ENCODE measurements around the gene DDX56.

DDX56 gene

GRCh38 chr7:44539669-44540506 is 33.8 kb downstream of the DDX56 start:
- Mint-ChIP-seq H3K36me3 (ENCODE audit: low read depth) (no peaks in the 10 kb centered on the region), H3K4me1 (ENCODE audit: low read depth) (no peaks in the 10 kb centered on the region), H3K4me3 (no peak overlapping the region), H3K27ac (no peak overlapping the region), H3K27me3 (ENCODE audit: low read depth) (no peaks in the 10 kb centered on the region), H3K9me3 (no peaks in the 10 kb centered on the region)

GRCh38 chr7:44538798-44539668 is 34.7 kb downstream of the DDX56 start:
- Mint-ChIP-seq H3K4me1 (ENCODE audit: low read depth) (no peaks in the 10 kb centered on the region), H3K27me3 (ENCODE audit: low read depth) (no peaks in the 10 kb centered on the region), H3K9me3 (no peaks in the 10 kb centered on the region), H3K36me3 (ENCODE audit: low read depth) (no peaks in the 10 kb centered on the region), H3K27ac (no peak overlapping the region), H3K4me3 (no peak overlapping the region)

GRCh38 chr7:44538093-44538797 is 35.5 kb downstream of the DDX56 start:
- no peak overlapping the region for H3K27ac Mint-ChIP-seq
- no peaks in the 10 kb centered on the region for H3K4me1 Mint-ChIP-seq (ENCODE audit: low read depth)
- H3K27me3 Mint-ChIP-seq (ENCODE audit: low read depth) = no peaks in the 10 kb centered on the region
- H3K4me3 Mint-ChIP-seq = no peak overlapping the region
- H3K36me3 Mint-ChIP-seq (ENCODE audit: low read depth) = no peaks in the 10 kb centered on the region
- H3K9me3 Mint-ChIP-seq = no peaks in the 10 kb centered on the region

GRCh38 chr7:44537442-44537841 is 36.3 kb downstream of the DDX56 start:
- H3K27ac Mint-ChIP-seq = no peak overlapping the region
- no peaks in the 10 kb centered on the region for H3K36me3 Mint-ChIP-seq (ENCODE audit: low read depth)
- H3K27me3 Mint-ChIP-seq (ENCODE audit: low read depth) = no peaks in the 10 kb centered on the region

GRCh38 chr7:44536090-44536489 is 37.6 kb downstream of the DDX56 start:
- Mint-ChIP-seq H3K27ac (no peak overlapping the region), H3K36me3 (ENCODE audit: low read depth) (no peaks in the 10 kb centered on the region), H3K4me3 (no peak overlapping the region)

More at GRCh38 chr7:44537442-44537841, 36.3 kb downstream of the DDX56 start:
- Mint-ChIP-seq H3K4me3 (no peak overlapping the region), H3K9me3 (no peaks in the 10 kb centered on the region), H3K4me1 (ENCODE audit: low read depth) (no peaks in the 10 kb centered on the region)

GRCh38 chr7:44535348-44536064 is 38.2 kb downstream of the DDX56 start:
- Mint-ChIP-seq H3K4me3 (no peak overlapping the region), H3K9me3 (no peaks in the 10 kb centered on the region), H3K36me3 (ENCODE audit: low read depth) (no peaks in the 10 kb centered on the region), H3K27me3 (ENCODE audit: low read depth) (no peaks in the 10 kb centered on the region), H3K4me1 (ENCODE audit: low read depth) (no peaks in the 10 kb centered on the region), H3K27ac (no peak overlapping the region)

More at GRCh38 chr7:44536090-44536489, 37.6 kb downstream of the DDX56 start:
- H3K4me1 Mint-ChIP-seq (ENCODE audit: low read depth) = no peaks in the 10 kb centered on the region
- no peaks in the 10 kb centered on the region for H3K9me3 Mint-ChIP-seq
- no peaks in the 10 kb centered on the region for H3K27me3 Mint-ChIP-seq (ENCODE audit: low read depth)

GRCh38 chr7:44534501-44534900 is 39.2 kb downstream of the DDX56 start:
- H3K4me1 Mint-ChIP-seq (ENCODE audit: low read depth) = no peaks in the 10 kb centered on the region
- no peak overlapping the region for H3K27ac Mint-ChIP-seq

GRCh38 chr7:44534087-44534486 is 39.6 kb downstream of the DDX56 start:
- Mint-ChIP-seq H3K27me3 (ENCODE audit: low read depth) (no peaks in the 10 kb centered on the region), H3K4me3 (no peak overlapping the region), H3K27ac (no peak overlapping the region), H3K9me3 (peaks cover 1% of the 10 kb centered on the region), H3K36me3 (ENCODE audit: low read depth) (no peaks in the 10 kb centered on the region), H3K4me1 (ENCODE audit: low read depth) (no peaks in the 10 kb centered on the region)

More at GRCh38 chr7:44534501-44534900, 39.2 kb downstream of the DDX56 start:
- Mint-ChIP-seq H3K27me3 (ENCODE audit: low read depth) (no peaks in the 10 kb centered on the region), H3K4me3 (no peak overlapping the region), H3K9me3 (no peaks in the 10 kb centered on the region), H3K36me3 (ENCODE audit: low read depth) (no peaks in the 10 kb centered on the region)

- Mint-ChIP-seq H3K27ac (no peak overlapping the region), H3K27me3 (ENCODE audit: low read depth) (no peaks in the 10 kb centered on the region), H3K36me3 (ENCODE audit: low read depth) (no peaks in the 10 kb centered on the region), H3K4me3 (no peak overlapping the region), H3K4me1 (ENCODE audit: low read depth) (no peaks in the 10 kb centered on the region), H3K9me3 (peaks cover 3% of the 10 kb centered on the region)
These were observed 40.2 kb downstream of the DDX56 start for GRCh38 chr7:44533301-44534055.

- Mint-ChIP-seq H3K9me3 (peaks cover 3% of the 10 kb centered on the region), H3K27ac (no peak overlapping the region), H3K4me1 (ENCODE audit: low read depth) (no peaks in the 10 kb centered on the region), H3K36me3 (ENCODE audit: low read depth) (no peaks in the 10 kb centered on the region), H3K4me3 (no peak overlapping the region), H3K27me3 (ENCODE audit: low read depth) (no peaks in the 10 kb centered on the region)
These were observed 42.0 kb downstream of the DDX56 start for GRCh38 chr7:44531421-44532380.

GRCh38 chr7:44530990-44531389 is 42.7 kb downstream of the DDX56 start:
- Mint-ChIP-seq H3K27me3 (ENCODE audit: low read depth) (no peaks in the 10 kb centered on the region), H3K4me3 (no peak overlapping the region), H3K36me3 (ENCODE audit: low read depth) (no peaks in the 10 kb centered on the region), H3K4me1 (ENCODE audit: low read depth) (no peaks in the 10 kb centered on the region), H3K9me3 (peaks cover 3% of the 10 kb centered on the region), H3K27ac (no peak overlapping the region)

- Mint-ChIP-seq H3K36me3 (ENCODE audit: low read depth) (peaks cover 3% of the 10 kb centered on the region), H3K4me1 (ENCODE audit: low read depth) (no peaks in the 10 kb centered on the region), H3K9me3 (peaks cover 13% of the 10 kb centered on the region), H3K27ac (no peak overlapping the region), H3K27me3 (ENCODE audit: low read depth) (peaks cover 14% of the 10 kb centered on the region), H3K4me3 (no peak overlapping the region)
These were observed 48.8 kb downstream of the DDX56 start for GRCh38 chr7:44524811-44525388.
